ENCODE data around the gene COL5A3. TPM values are rescaled to one million over a fixed set of nuclear protein-coding genes. Genes with fewer than 3 reads are reported as not detected.

Gene COL5A3
- total RNA-seq, 2 donors from 2014 or later: not detected

- ATAC-seq (no peak), DNase-seq (ENCODE audit: low spot score) (peak; percentile 23)
- H3K4me1 Mint-ChIP-seq (ENCODE audit: low read depth in 2 of 2): no peaks in the 10 kb centered on the region
- H3K27ac Mint-ChIP-seq: no peak overlapping the region
- H3K36me3 Mint-ChIP-seq: no peaks in the 10 kb centered on the region
- H3K4me3 Mint-ChIP-seq: no peak overlapping the region
- H3K9me3 Mint-ChIP-seq: no peaks in the 10 kb centered on the region
- peaks cover 0 to 5% of the 10 kb centered on the region in 2 donors for H3K27me3 Mint-ChIP-seq
Measured at GRCh38 chr19:9981406-9982260, 28.7 kb downstream of the COL5A3 start.

- Mint-ChIP-seq H3K4me3 (no peak overlapping the region), H3K27me3 (peaks cover 21 to 23% of the 10 kb centered on the region in 2 donors), H3K27ac (no peak overlapping the region), H3K9me3 (peaks cover 6% of the 10 kb centered on the region), H3K4me1 (ENCODE audit: low read depth in 2 of 2) (peaks cover 11 to 12% of the 10 kb centered on the region in 2 donors), H3K36me3 (no peaks in the 10 kb centered on the region)
- no peak for DNase-seq (ENCODE audit: low spot score)
- ATAC-seq: no peak
Measured at GRCh38 chr19:9972103-9972502, 38.2 kb downstream of the COL5A3 start.

GRCh38 chr19:9971166-9971897 is 39.0 kb downstream of the COL5A3 start:
- Mint-ChIP-seq H3K36me3 (no peaks in the 10 kb centered on the region), H3K4me1 (ENCODE audit: low read depth in 2 of 2) (peaks cover 12 to 15% of the 10 kb centered on the region in 2 donors), H3K27ac (no peak overlapping the region), H3K27me3 (peaks cover 27 to 29% of the 10 kb centered on the region in 2 donors), H3K9me3 (peaks cover 6% of the 10 kb centered on the region), H3K4me3 (no peak overlapping the region)
- DNase-seq (ENCODE audit: low spot score) (peak; percentile 54), ATAC-seq (no peak)

- Mint-ChIP-seq H3K27me3 (peaks cover 34% of the 10 kb centered on the region in 2 donors), H3K27ac (no peak overlapping the region), H3K9me3 (peaks cover 6% of the 10 kb centered on the region), H3K4me3 (no peak overlapping the region), H3K4me1 (ENCODE audit: low read depth in 2 of 2) (peaks cover 12 to 15% of the 10 kb centered on the region in 2 donors), H3K36me3 (no peaks in the 10 kb centered on the region)
- DNase-seq (ENCODE audit: low spot score) (peak; percentile 0), ATAC-seq (no peak)
Measured at GRCh38 chr19:9970481-9970880, 39.8 kb downstream of the COL5A3 start.

- no peak overlapping the region for H3K27ac Mint-ChIP-seq
- no peaks in the 10 kb centered on the region for H3K36me3 Mint-ChIP-seq
- H3K4me3 Mint-ChIP-seq: no peak overlapping the region
- peaks cover 34% of the 10 kb centered on the region in 2 donors for H3K27me3 Mint-ChIP-seq
- H3K9me3 Mint-ChIP-seq: peaks cover 6% of the 10 kb centered on the region
- H3K4me1 Mint-ChIP-seq (ENCODE audit: low read depth in 2 of 2): peaks cover 12 to 15% of the 10 kb centered on the region in 2 donors
- ATAC-seq (no peak), DNase-seq (ENCODE audit: low spot score) (no peak)
Measured at GRCh38 chr19:9969688-9969975, 40.7 kb downstream of the COL5A3 start.

- Mint-ChIP-seq H3K27me3 (peaks cover 34% of the 10 kb centered on the region in 2 donors), H3K36me3 (no peaks in the 10 kb centered on the region), H3K9me3 (peaks cover 6% of the 10 kb centered on the region), H3K4me3 (no peak overlapping the region), H3K27ac (no peak overlapping the region), H3K4me1 (ENCODE audit: low read depth in 2 of 2) (peaks cover 12 to 15% of the 10 kb centered on the region in 2 donors)
- ATAC-seq: peak; percentile 14 to 51
- DNase-seq (ENCODE audit: low spot score): peak; percentile 56
Measured at GRCh38 chr19:9968820-9969687, 41.2 kb downstream of the COL5A3 start.

GRCh38 chr19:9967326-9967725 is 43.0 kb downstream of the COL5A3 start:
- no peak for ATAC-seq
- DNase-seq (ENCODE audit: low spot score): no peak
- Mint-ChIP-seq H3K27ac (no peak overlapping the region), H3K9me3 (peaks cover 6% of the 10 kb centered on the region), H3K4me3 (no peak overlapping the region), H3K4me1 (ENCODE audit: low read depth in 2 of 2) (peaks cover 11 to 15% of the 10 kb centered on the region in 2 donors), H3K36me3 (no peaks in the 10 kb centered on the region), H3K27me3 (peaks cover 36 to 39% of the 10 kb centered on the region in 2 donors)

GRCh38 chr19:9966448-9966847 is 43.9 kb downstream of the COL5A3 start:
- DNase-seq (ENCODE audit: low spot score) (peak; percentile 54), ATAC-seq (no peak)
- peaks cover 32 to 40% of the 10 kb centered on the region in 2 donors for H3K27me3 Mint-ChIP-seq
- no peaks in the 10 kb centered on the region for H3K36me3 Mint-ChIP-seq
- no peaks in the 10 kb centered on the region for H3K9me3 Mint-ChIP-seq
- H3K27ac Mint-ChIP-seq: no peak overlapping the region
- peaks cover 2 to 6% of the 10 kb centered on the region in 2 donors for H3K4me1 Mint-ChIP-seq (ENCODE audit: low read depth in 2 of 2)
- H3K4me3 Mint-ChIP-seq: no peak overlapping the region

- Mint-ChIP-seq H3K36me3 (no peaks in the 10 kb centered on the region), H3K4me3 (no peak overlapping the region), H3K27ac (no peak overlapping the region), H3K27me3 (peaks cover 33 to 40% of the 10 kb centered on the region in 2 donors), H3K9me3 (no peaks in the 10 kb centered on the region), H3K4me1 (ENCODE audit: low read depth in 2 of 2) (peaks cover 0 to 3% of the 10 kb centered on the region in 2 donors)
- DNase-seq (ENCODE audit: low spot score) (no peak), ATAC-seq (no peak)
Measured at GRCh38 chr19:9966024-9966423, 44.3 kb downstream of the COL5A3 start.

GRCh38 chr19:9962623-9963290 is 47.5 kb downstream of the COL5A3 start:
- Mint-ChIP-seq H3K9me3 (no peaks in the 10 kb centered on the region), H3K27me3 (peaks cover 22 to 26% of the 10 kb centered on the region in 2 donors), H3K4me1 (ENCODE audit: low read depth in 2 of 2) (peaks cover 0 to 3% of the 10 kb centered on the region in 2 donors), H3K4me3 (no peak overlapping the region), H3K27ac (no peak overlapping the region), H3K36me3 (no peaks in the 10 kb centered on the region)
- DNase-seq (ENCODE audit: low spot score): peak; percentile 31
- no peak for ATAC-seq

- DNase-seq (ENCODE audit: low spot score) (no peak), ATAC-seq (no peak)
- H3K36me3 Mint-ChIP-seq: no peaks in the 10 kb centered on the region
- H3K27ac Mint-ChIP-seq: no peak overlapping the region
- H3K4me1 Mint-ChIP-seq (ENCODE audit: low read depth in 2 of 2): no peaks in the 10 kb centered on the region
- H3K4me3 Mint-ChIP-seq: no peak overlapping the region
- H3K9me3 Mint-ChIP-seq: no peaks in the 10 kb centered on the region
- peaks cover 12 to 15% of the 10 kb centered on the region in 2 donors for H3K27me3 Mint-ChIP-seq
Measured at GRCh38 chr19:9961103-9961502, 49.2 kb downstream of the COL5A3 start.

- no peaks in the 10 kb centered on the region for H3K36me3 Mint-ChIP-seq
Measured at GRCh38 chr19:9958379-9958821, 51.9 kb downstream of the COL5A3 start.

GRCh38 chr19:9956956-9957355 is 53.3 kb downstream of the COL5A3 start:
- Mint-ChIP-seq H3K27ac (no peak overlapping the region), H3K4me3 (no peak overlapping the region), H3K9me3 (no peaks in the 10 kb centered on the region), H3K27me3 (peaks cover 0 to 6% of the 10 kb centered on the region in 2 donors), H3K36me3 (no peaks in the 10 kb centered on the region), H3K4me1 (ENCODE audit: low read depth in 2 of 2) (no peaks in the 10 kb centered on the region)
- DNase-seq (ENCODE audit: low spot score) (no peak), ATAC-seq (no peak)

More at GRCh38 chr19:9958379-9958821, 51.9 kb downstream of the COL5A3 start:
- Mint-ChIP-seq H3K9me3 (no peaks in the 10 kb centered on the region), H3K4me3 (no peak overlapping the region), H3K27me3 (peaks cover 7 to 9% of the 10 kb centered on the region in 2 donors), H3K4me1 (ENCODE audit: low read depth in 2 of 2) (no peaks in the 10 kb centered on the region), H3K27ac (no peak overlapping the region)
- no peak for DNase-seq (ENCODE audit: low spot score)
- no peak for ATAC-seq

All from natural killer cell treated with Interleukin-12 subunit alpha and Interleukin-12 subunit beta and Interleukin-15 and Interleukin-18, amount 100 ng/mL, for 72 hours (primary cell).